Cardiac muscle cell (in vitro differentiated cells and primary cell): Measurements from ENCODE around the gene RPL26. TPM values are rescaled to one million over a fixed set of nuclear protein-coding genes. Genes with fewer than 3 reads are reported as not detected.
"Not testable (repeated sequence)": the region's sequence is repeated elsewhere in the genome, so short reads cannot be mapped to it uniquely, and the experiment has no call there.

ENCODE experiments used
- DNase-seq, 2 donors: peaks; one replicate each; pipeline versions ENCODE4 v3.0.0 to v3.0.0-alpha.2; 2010 to 2017; ENCODE audit warnings: low read depth in 1 of 2, low spot score in 1 of 2
- H3K27ac ChIP-seq: fragments of 200-600 bp; sonication (generic); 2 replicates; pipeline ENCODE4 v1.5.1; 2016
- H3K27me3 ChIP-seq: fragments of 200-600 bp; sonication (generic); 2 replicates; pipeline ENCODE4 v1.6.0; 2016; ENCODE audit warnings: control low read depth
- H3K36me3 ChIP-seq: fragments of 200-600 bp; sonication (generic); 2 replicates; pipeline ENCODE4 v1.5.1; 2016; ENCODE audit warnings: control low read depth
- H3K4me1 ChIP-seq: fragments of 200-600 bp; sonication (generic); 2 replicates; pipeline ENCODE4 v1.8.1; 2017; ENCODE audit warnings: low read depth, mild to moderate bottlenecking, mixed run types
- H3K4me3 ChIP-seq: fragments of 200-600 bp; sonication (generic); 2 replicates; pipeline ENCODE4 v1.5.1; 2016; ENCODE audit warnings: mild to moderate bottlenecking
- H3K9me3 ChIP-seq: fragments of 200-600 bp; sonication (generic); 2 replicates; pipeline ENCODE4 v1.5.1; 2017; ENCODE audit warnings: low read depth, mild to moderate bottlenecking, control low read depth
- polyA plus RNA-seq: library from polyadenylated mRNA; unstranded; fragments of >200 nt; fragmentation: Nextera tagmentation; extraction: Ambion mirVana; gene quantifications from 2 replicates; pipeline ENCODE4 v1.2.1, GENCODE V29; 2016
- total RNA-seq: library from RNA; depleted of rRNA; stranded (reverse); fragments of >200 nt; gene quantifications from 2 replicates; pipeline ENCODE4 v1.2.3, GENCODE V29; 2016
- TF ChIP-seq, protein P1 (sequence below): IDR thresholded peaks from 2 replicates; pipeline ENCODE4 v1.5.1; 2012; ENCODE audit warnings: low read depth, mild to moderate bottlenecking, low read length

RPL26 gene
- total and polyA plus RNA-seq, 2 experiments from 2014 or later: 486 to 3,276 TPM

DNA sequence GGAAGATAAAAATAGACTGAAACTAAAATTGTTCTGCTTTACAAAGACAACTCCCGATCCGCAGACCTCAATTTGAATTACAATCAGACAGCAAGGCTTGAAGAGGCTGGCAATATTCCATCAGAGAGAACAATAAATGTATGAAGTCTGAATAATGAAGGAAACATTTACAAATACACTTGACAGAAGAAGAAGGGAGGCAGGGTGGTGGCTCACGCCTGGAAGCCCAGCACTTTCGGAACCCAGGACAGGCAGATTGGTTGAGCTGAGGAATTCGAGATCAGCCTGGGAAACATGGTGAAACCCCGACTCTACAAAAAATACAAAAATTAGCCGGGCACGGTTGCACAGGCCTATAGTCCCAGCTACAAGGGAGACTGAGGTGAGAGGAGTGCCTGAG, 28.8 kb downstream of the RPL26 start:
- TF ChIP-seq, protein P1, sequence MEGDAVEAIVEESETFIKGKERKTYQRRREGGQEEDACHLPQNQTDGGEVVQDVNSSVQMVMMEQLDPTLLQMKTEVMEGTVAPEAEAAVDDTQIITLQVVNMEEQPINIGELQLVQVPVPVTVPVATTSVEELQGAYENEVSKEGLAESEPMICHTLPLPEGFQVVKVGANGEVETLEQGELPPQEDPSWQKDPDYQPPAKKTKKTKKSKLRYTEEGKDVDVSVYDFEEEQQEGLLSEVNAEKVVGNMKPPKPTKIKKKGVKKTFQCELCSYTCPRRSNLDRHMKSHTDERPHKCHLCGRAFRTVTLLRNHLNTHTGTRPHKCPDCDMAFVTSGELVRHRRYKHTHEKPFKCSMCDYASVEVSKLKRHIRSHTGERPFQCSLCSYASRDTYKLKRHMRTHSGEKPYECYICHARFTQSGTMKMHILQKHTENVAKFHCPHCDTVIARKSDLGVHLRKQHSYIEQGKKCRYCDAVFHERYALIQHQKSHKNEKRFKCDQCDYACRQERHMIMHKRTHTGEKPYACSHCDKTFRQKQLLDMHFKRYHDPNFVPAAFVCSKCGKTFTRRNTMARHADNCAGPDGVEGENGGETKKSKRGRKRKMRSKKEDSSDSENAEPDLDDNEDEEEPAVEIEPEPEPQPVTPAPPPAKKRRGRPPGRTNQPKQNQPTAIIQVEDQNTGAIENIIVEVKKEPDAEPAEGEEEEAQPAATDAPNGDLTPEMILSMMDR: no peak
- H3K9me3 ChIP-seq: no peaks in the 10 kb centered on the region
- no peak overlapping the region for H3K27ac ChIP-seq
- no peaks in the 10 kb centered on the region for H3K36me3 ChIP-seq
- DNase-seq: no peak
- H3K4me1 ChIP-seq: peaks cover 4% of the 10 kb centered on the region
- H3K27me3 ChIP-seq: no peaks in the 10 kb centered on the region
- H3K4me3 ChIP-seq: no peak overlapping the region

DNA sequence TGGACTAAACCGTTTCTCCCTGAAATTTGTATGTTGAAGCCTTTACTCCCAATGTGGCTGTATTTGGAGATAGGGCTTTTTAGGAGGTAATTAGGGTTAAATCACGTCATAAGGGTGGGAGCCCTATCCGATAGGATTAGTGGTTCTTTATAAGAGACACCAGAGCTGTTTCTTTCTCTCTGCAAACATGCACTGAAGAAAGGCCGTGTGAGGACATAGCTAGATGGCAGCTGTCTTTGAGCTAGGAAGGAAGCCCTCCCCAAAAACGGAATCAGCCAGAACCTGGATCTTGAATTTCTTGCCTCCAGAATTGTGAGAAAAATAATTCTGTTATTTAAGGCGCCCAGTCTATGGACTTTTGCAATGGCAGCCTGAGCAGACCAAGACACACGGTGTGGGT, 29.3 kb downstream of the RPL26 start:
- H3K9me3 ChIP-seq: no peaks in the 10 kb centered on the region
- DNase-seq: no peak
- no peak overlapping the region for H3K27ac ChIP-seq
- H3K27me3 ChIP-seq: no peaks in the 10 kb centered on the region
- H3K4me1 ChIP-seq: peaks cover 4% of the 10 kb centered on the region
- no peak overlapping the region for H3K4me3 ChIP-seq
- TF ChIP-seq, protein P1: no peak
- H3K36me3 ChIP-seq: no peaks in the 10 kb centered on the region

DNA sequence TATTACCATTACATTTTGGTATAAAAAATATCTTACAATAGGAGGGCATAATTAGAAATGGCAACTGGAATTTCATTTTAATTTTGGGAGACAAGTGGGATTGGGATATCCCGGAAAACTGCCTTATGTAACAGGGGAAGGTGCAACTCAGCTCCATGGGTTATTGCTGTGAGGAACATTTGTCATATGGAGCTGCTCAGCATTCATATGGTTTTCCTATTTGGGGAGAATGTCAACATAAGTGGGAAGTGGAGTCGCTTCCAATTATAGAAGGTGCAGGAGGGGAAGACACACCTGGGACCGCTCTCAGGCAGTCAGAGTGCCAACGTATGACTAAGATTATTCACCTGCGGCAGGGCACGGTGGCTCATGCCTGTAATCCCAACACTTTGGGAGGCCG, 32.7 kb downstream of the RPL26 start:
- TF ChIP-seq, protein P1: no peak

DNA sequence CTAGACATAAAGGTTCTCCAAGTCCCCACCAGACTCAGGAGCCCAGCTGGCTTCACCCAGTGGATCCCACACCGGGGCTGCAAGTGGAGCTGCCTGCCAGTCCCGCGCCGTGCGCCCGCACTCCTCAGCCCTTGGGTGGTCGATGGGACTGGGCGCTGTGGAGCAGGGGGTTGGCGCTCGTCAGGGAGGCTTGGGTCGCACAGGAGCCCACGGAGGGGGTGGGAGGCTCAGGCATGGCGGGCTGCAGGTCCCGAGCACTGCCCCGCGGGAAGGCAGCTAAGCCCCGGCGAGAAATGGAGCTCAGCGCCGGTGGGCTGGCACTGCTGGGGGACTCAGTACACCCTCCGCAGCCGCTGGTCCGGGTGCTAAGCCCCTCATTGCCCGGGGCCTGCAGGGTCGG, 36.0 kb downstream of the RPL26 start:
- H3K4me1 ChIP-seq, H3K36me3 ChIP-seq, H3K27me3 ChIP-seq, H3K4me3 ChIP-seq, H3K9me3 ChIP-seq, DNase-seq, H3K27ac ChIP-seq: not testable (repeated sequence)

More for the DNA sequence above, 32.7 kb downstream of the RPL26 start:
- Histone ChIP-seq H3K27ac (no peak overlapping the region), H3K27me3 (no peaks in the 10 kb centered on the region), H3K4me1 (peaks cover 4% of the 10 kb centered on the region), H3K36me3 (no peaks in the 10 kb centered on the region), H3K4me3 (no peak overlapping the region), H3K9me3 (no peaks in the 10 kb centered on the region)
- DNase-seq: no peak

DNA sequence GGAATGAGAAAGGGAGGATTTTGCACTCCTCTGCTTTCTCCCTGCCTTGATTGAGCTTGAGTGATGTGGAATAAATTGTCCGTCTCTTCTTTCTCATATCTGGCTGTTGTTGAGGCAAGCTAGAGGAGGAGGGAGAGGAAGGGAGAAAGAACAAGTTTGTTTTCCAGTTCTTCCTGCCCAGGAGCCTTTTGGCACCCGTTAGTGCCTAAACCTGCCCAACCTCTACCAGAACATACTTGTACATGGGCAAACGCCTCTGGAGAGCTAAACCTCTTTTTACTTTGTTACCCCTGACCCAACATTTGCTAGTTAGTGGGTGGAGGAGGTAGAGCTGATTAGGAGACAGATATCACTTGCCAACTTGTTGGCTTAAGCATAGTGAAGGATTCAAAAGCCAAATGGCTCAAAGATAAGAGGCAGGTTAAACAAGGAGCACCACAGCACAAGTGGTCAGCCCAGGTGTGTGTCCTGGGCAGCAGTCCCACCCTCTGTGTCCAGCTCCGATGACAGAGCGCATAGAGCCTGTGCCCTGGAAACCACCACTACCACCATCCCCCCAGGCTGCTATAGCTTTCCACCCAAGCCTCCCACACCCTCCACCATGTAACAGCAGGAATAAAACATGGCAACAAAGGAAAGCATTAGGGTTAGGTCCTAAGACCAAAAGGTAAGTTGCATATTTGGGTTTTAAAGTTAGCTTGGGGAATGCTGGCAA, 36.9 kb downstream of the RPL26 start:
- H3K9me3 ChIP-seq: no peaks in the 10 kb centered on the region
- no peak overlapping the region for H3K4me3 ChIP-seq
- H3K4me1 ChIP-seq: no peaks in the 10 kb centered on the region
- no peaks in the 10 kb centered on the region for H3K27me3 ChIP-seq
- H3K27ac ChIP-seq: no peak overlapping the region
- TF ChIP-seq, protein P1: no peak
- no peaks in the 10 kb centered on the region for H3K36me3 ChIP-seq
- DNase-seq: no peak

DNA sequence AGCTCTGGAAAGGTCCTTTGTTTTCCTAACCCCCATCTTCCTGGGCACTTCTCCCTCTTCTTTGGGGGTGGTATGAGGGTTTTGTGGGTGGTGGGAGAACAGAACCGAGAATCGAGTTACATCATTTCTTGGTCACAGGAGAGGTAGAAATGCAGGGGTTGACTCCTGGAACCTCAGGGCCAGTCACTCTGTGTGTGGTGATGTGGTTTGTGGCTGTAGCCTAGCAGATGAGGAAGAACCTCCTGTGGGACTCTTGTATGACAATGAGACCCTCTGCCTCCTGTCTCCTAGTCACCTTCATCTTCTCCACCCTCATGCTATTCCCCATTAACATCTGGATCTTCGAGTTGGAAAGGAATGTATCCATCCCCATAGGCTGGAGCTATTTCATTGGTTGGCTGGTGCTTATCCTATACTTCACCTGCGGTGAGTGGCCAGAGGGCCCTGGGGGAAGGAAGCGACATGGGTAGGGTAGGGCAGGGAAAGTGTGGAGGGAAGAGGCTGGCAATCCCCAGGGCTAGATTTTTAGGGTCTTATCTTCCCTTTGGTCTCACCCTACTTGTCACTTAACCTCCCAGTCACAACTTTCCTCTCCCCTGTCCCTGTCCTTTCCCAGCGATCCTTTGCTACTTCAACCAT, 37.8 kb downstream of the RPL26 start:
- H3K9me3 ChIP-seq: no peaks in the 10 kb centered on the region
- H3K27ac ChIP-seq: no peak overlapping the region
- H3K4me1 ChIP-seq: no peaks in the 10 kb centered on the region
- no peaks in the 10 kb centered on the region for H3K27me3 ChIP-seq
- TF ChIP-seq, protein P1: no peak
- H3K4me3 ChIP-seq: no peak overlapping the region
- no peaks in the 10 kb centered on the region for H3K36me3 ChIP-seq
- DNase-seq: no peak
